ENCODE data around the gene ATPAF1. TPM values are rescaled to one million over a fixed set of nuclear protein-coding genes. Genes with fewer than 3 reads are reported as not detected.
A peak's percentile ranks its signal among the peaks of the same experiment; 100 is the strongest.
"Not testable (repeated sequence)": the region's sequence is repeated elsewhere in the genome, so short reads cannot be mapped to it uniquely, and the experiment has no call there.

ATPAF1 gene, protein sequence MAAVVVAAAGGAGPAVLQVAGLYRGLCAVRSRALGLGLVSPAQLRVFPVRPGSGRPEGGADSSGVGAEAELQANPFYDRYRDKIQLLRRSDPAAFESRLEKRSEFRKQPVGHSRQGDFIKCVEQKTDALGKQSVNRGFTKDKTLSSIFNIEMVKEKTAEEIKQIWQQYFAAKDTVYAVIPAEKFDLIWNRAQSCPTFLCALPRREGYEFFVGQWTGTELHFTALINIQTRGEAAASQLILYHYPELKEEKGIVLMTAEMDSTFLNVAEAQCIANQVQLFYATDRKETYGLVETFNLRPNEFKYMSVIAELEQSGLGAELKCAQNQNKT
- total RNA-seq, result 10 to 100 TPM; 39.9 to 77.6 (median 50.8) TPM

DNA sequence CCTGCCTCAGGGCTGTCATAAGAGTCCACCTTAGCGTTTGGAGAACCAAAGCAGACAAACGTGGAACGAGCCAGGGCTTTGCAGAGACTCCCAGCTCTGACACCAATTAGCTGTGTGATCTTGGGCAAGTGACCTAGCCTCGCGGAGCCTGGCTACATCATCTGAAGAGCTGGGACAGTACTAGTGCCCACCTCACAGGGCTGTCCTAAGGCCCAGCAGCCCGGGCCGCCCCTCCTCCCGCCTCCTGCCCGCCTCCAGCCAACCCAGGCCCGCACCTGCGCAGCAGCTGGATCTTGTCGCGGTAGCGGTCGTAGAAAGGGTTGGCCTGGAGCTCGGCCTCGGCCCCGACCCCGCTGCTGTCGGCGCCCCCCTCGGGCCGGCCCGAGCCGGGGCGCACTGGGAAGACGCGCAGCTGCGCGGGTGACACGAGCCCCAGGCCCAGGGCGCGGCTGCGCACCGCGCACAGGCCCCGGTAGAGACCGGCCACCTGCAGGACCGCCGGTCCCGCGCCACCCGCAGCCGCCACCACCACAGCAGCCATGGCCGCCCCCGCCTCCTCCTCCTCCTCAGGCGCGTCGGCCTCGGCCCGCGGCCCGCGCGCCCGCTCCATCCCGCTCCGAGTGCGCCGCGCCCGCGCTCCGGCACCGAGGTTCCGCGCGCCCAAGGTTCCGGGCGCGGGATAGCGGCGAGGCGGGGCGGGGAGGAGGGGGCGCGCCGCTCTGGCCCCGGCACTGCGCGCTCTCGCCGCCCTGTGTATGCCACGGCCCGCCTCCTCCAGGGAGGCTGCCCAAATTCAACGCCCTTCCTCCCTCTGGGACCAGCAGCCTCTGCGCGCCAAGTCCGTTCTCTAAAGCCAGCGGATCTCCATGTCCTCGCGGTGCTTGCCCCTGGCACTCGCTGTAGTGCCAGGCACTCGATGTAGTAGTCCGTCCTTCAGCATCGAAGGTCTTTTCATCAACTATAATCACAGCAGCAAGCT, at the start of gene ATPAF1:
ATPAF1 (minus strand) TSS at position 583 of the 979 bp plus-strand sequence; CDS start at position 541, 42 bp downstream.
- ATAC-seq (replicated peaks in 6 of 8), result peak; percentile 86 to 93 (median 91)
- H3K4me3 ChIP-seq, result peak within 1 kb of the TSS; percentile 75 to 99 (median 92)
- in situ Hi-C loops (cut with MboI; ENCODE audit: low pct_unique_long_range_greater_than_20kb in 2 of 9, low sequenced_read_pairs in 9 of 9, unreplicated experiment in 9 of 9), result no loop called here
- WGBS, 10 experiments, result 0 to 57% (median 3%) methylated on average over 2 to 12 of the region's 96 CpGs; no CpG with 5 or more reads in 2 of the 10 experiments
- H3K4me1 ChIP-seq (replicated peaks in 1 of 2), result peaks cover 9 to 10% of the 10 kb centered on the region in 2 donors
- peak within 1 kb of the TSS; percentile 33 to 78 for H3K27ac ChIP-seq

DNA sequence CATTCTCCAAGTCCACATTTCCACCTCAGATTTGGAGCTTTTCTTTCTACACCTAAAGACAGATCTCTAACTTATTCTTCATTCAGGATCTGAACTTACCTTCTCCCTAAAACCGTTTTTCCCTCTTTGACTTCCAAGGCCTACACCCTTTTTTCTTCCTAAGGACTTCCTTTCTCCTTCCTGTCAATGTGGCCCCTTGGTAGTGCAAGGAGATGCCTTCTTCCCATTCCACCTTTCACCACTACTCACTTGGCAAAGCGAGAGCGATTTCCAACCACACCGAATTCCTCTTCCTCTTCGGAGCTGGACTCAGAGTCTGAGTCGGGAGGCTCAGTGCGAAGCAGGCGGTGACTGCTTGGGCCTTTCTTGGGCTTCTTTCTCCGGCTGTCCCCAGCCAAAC, 49.5 kb upstream of the ATPAF1 start:
- no peak for ATAC-seq (replicated peaks in 6 of 8)
- H3K4me1 ChIP-seq (replicated peaks in 1 of 2), result peaks cover 18 to 22% of the 10 kb centered on the region in 2 donors
- WGBS, 10 experiments, result 0 to 77% (median 67%) methylated on average over 1 to 9 of the region's 9 CpGs
- in situ Hi-C loops (cut with MboI; ENCODE audit: low pct_unique_long_range_greater_than_20kb in 2 of 9, low sequenced_read_pairs in 9 of 9, unreplicated experiment in 9 of 9), result loop anchor here in 2 of 9 experiments (25.0 kb wide), 1 partner anchor 280 kb away; no protein-coding TSS in a partner anchor
- H3K27ac ChIP-seq, result no peak overlapping the region
- peak overlapping the region; percentile 69 to 100 (median 82) for H3K4me3 ChIP-seq

DNA sequence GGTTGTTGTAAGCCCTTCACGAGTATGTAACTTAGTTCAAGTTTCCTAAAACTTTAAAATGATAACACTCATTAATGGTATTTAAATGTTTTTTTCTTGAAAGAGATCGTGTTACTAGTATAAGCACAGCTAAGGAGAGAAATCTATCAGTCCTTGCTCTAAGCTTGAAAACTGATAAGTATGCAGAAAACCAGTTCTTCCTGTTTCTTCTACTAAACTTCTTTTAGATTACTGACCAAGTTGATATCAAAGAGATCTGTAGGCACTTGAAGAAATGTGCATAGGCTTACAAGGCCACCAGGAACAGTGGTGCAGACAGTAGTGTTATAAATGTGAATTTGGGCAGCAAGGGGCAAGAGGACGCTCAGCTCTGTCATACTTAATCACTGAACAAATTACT, 46.8 kb upstream of the ATPAF1 start:
- Histone ChIP-seq H3K4me3 (no peak overlapping the region), H3K27ac (no peak overlapping the region), H3K4me1 (replicated peaks in 1 of 2) (peaks cover 18 to 22% of the 10 kb centered on the region in 2 donors)
- ATAC-seq (replicated peaks in 6 of 8), result no peak
- in situ Hi-C loops (cut with MboI; ENCODE audit: low pct_unique_long_range_greater_than_20kb in 2 of 9, low sequenced_read_pairs in 9 of 9, unreplicated experiment in 9 of 9), result loop anchor here in 2 of 9 experiments (25.0 kb wide), 1 partner anchor 278 kb away; no protein-coding TSS in a partner anchor
- WGBS, 10 experiments, result 49 to 100% (median 92%) methylated on average over 2 to 3 of the region's 3 CpGs

DNA sequence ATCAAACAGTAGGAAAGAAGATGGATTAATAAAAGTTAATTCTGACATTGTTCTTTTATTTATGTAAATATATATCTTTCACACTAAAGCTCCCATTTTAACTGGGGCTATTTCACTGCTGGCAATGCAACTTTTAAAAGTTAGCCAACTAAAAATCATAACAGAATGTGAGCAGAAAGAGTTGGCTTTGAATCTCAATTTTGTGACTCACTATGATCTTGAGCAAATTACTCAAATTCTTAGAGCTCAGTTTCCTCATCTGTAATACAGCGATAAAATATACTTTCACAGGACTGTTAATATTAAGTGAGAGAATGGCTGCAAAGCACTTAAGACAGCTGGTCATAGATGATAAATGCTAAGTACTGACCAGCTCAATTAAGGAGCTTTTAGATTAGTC, 40.0 kb upstream of the ATPAF1 start:
- H3K4me3 ChIP-seq, result no peak overlapping the region
- no peaks in the 10 kb centered on the region for H3K4me1 ChIP-seq (replicated peaks in 1 of 2)
- no peak for ATAC-seq (replicated peaks in 6 of 8)
- in situ Hi-C loops (cut with MboI; ENCODE audit: low pct_unique_long_range_greater_than_20kb in 2 of 9, low sequenced_read_pairs in 9 of 9, unreplicated experiment in 9 of 9), result loop anchor here in 2 of 9 experiments (25.0 kb wide), 1 partner anchor 271 kb away; no protein-coding TSS in a partner anchor
- no peak overlapping the region for H3K27ac ChIP-seq
- 80 to 100% (median 100%) methylated on average over 1 of the region's 1 CpG; no CpG with 5 or more reads in 1 of the 10 experiments for WGBS, 10 experiments

DNA sequence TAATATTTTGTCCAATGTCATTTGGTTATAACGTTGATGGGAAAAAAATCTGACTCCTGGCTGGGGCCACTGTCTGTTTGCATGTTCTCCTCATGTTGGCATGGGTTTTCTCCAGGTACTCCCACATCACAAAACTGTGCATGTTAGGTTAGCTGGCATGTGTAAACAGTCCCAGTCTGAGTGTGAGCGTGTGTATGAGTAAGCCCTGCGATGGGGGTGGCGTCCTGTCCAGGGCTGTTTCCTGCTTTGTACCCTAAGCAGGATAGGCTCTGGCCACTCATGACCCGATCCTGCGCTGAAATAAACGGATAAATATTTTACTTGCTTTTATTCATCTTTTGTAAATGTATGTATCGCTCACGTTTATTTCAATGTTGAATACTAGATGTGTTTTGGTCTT, 37.2 kb upstream of the ATPAF1 start:
- no peaks in the 10 kb centered on the region for H3K4me1 ChIP-seq (replicated peaks in 1 of 2)
- no peak overlapping the region for H3K4me3 ChIP-seq
- no peak overlapping the region for H3K27ac ChIP-seq
- WGBS, 10 experiments, result 80 to 98% (median 93%) methylated on average over 2 to 9 of the region's 9 CpGs; no CpG with 5 or more reads in 2 of the 10 experiments
- ATAC-seq (replicated peaks in 6 of 8), result no peak
- in situ Hi-C loops (cut with MboI; ENCODE audit: low pct_unique_long_range_greater_than_20kb in 2 of 9, low sequenced_read_pairs in 9 of 9, unreplicated experiment in 9 of 9), result loop anchor here in 2 of 9 experiments (25.0 kb wide), 1 partner anchor 268 kb away; no protein-coding TSS in a partner anchor

DNA sequence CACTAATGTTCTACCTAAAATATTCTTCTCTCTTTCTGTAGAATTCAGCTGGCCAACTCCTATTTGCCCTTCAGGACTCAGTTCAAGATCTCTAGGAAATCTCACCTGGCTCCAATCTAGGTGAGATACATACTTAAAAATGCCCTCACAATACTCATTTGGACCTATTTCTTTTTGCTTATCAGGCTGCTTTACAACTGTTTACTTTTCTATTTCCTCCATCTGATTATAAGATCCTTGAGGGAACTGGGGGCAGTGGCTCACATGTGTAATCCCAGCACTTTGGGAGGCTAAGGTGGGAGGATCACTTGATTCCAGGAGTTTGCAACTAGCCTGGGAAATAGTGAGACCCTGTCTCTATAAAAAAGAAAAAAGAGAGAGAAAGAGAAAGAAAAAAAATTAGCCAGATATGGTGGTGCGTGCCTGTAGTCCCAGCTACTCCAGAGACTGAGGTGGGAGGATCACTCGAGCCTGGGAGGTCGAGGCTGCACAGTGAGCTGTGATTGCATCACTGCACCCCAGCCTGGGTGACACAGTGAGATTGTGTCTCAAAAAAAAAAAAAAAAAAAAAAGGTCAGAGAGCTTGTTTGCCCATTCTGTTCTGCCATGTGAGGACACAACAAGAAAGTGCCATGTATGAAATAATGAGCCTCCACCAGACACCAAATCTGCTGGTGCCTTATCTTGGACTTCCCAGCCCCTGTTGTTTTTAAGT, 35.9 kb upstream of the ATPAF1 start:
- no peaks in the 10 kb centered on the region for H3K4me1 ChIP-seq (replicated peaks in 1 of 2)
- in situ Hi-C loops (cut with MboI; ENCODE audit: low pct_unique_long_range_greater_than_20kb in 2 of 9, low sequenced_read_pairs in 9 of 9, unreplicated experiment in 9 of 9), result loop anchor here in 2 of 9 experiments (25.0 kb wide), 1 partner anchor 267 kb away; no protein-coding TSS in a partner anchor
- ATAC-seq (replicated peaks in 6 of 8), result no peak
- H3K4me3 ChIP-seq, result no peak overlapping the region
- no peak overlapping the region for H3K27ac ChIP-seq
- 70 to 100% (median 92%) methylated on average over 2 to 3 of the region's 3 CpGs; no CpG with 5 or more reads in 3 of the 10 experiments for WGBS, 10 experiments

DNA sequence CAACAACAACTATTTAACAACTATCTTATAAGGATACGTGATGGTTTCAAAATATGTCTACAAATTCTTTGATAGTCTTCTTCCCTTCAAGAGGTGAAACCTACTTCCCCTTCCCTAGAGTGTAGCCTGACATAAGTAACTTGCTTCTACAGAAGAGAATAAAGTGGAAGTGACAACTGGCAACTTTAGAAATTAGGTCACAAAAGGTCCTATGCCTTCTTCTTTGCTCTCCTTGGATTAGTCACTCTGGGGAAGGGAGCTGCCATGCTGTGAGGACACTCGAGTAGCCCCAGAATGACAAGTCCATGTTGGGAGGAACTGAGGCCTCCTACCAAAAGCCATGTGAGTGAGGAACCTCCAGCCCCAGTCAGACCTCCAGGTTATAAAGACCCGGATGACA, 31.5 kb upstream of the ATPAF1 start:
- no peak overlapping the region for H3K4me3 ChIP-seq
- in situ Hi-C loops (cut with MboI; ENCODE audit: low pct_unique_long_range_greater_than_20kb in 2 of 9, low sequenced_read_pairs in 9 of 9, unreplicated experiment in 9 of 9), result loop anchor here in 2 of 9 experiments (25.0 kb wide), 1 partner anchor 262 kb away; no protein-coding TSS in a partner anchor
- 38 to 100% (median 89%) methylated on average over 1 to 3 of the region's 3 CpGs for WGBS, 10 experiments
- H3K27ac ChIP-seq, result no peak overlapping the region
- H3K4me1 ChIP-seq (replicated peaks in 1 of 2), result no peaks in the 10 kb centered on the region
- no peak for ATAC-seq (replicated peaks in 6 of 8)

DNA sequence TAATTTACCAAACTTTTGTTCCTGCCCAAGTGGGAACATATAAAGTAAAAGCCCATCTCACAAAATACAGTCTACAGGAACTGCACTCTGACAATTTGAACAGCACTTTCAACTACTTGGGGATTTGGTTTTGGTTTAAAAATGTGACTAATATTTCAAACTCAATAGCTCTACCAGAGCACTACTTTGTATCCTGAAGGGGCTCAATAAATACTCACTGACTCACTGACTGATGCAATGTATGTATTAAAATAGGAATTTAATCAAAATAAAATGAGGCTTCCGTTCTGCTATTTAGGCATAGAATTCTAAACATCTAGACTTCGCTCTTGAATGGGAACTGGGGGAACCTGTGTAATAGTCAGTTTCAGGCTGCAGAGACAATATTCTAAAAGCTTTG, 28.9 kb upstream of the ATPAF1 start:
- ATAC-seq (replicated peaks in 6 of 8), result no peak
- WGBS, 10 experiments, result 83 to 100% (median 98%) methylated on average over 1 to 2 of the region's 2 CpGs; no CpG with 5 or more reads in 4 of the 10 experiments
- Histone ChIP-seq H3K4me3 (no peak overlapping the region), H3K27ac (no peak overlapping the region), H3K4me1 (replicated peaks in 1 of 2) (peaks cover 6 to 11% of the 10 kb centered on the region in 2 donors)
- in situ Hi-C loops (cut with MboI; ENCODE audit: low pct_unique_long_range_greater_than_20kb in 2 of 9, low sequenced_read_pairs in 9 of 9, unreplicated experiment in 9 of 9), result no loop called here

DNA sequence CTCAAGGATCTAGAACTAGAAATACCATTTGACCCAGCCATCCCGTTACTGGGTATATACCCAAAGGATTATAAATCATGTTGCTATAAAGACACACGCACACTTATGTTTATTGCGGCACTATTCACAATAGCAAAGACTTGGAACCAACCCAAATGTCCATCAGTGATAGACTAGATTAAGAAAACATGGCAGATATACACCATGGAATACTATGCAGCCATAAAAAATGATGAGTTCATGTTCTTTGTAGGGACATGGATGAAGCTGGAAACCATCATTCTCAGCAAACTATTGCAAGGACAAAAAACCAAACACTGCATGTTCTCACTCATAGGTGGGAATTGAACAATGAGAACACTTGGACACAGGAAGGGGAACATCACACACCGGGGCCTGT, 26.5 kb upstream of the ATPAF1 start:
- in situ Hi-C loops (cut with MboI; ENCODE audit: low pct_unique_long_range_greater_than_20kb in 2 of 9, low sequenced_read_pairs in 9 of 9, unreplicated experiment in 9 of 9); ATAC-seq (replicated peaks in 6 of 8); H3K27ac ChIP-seq; H3K4me3 ChIP-seq: not testable (repeated sequence)
- no CpG with 5 or more reads among the region's 4 CpGs for WGBS, 10 experiments
- H3K4me1 ChIP-seq (replicated peaks in 1 of 2), result peaks cover 17 to 21% of the 10 kb centered on the region in 2 donors

DNA sequence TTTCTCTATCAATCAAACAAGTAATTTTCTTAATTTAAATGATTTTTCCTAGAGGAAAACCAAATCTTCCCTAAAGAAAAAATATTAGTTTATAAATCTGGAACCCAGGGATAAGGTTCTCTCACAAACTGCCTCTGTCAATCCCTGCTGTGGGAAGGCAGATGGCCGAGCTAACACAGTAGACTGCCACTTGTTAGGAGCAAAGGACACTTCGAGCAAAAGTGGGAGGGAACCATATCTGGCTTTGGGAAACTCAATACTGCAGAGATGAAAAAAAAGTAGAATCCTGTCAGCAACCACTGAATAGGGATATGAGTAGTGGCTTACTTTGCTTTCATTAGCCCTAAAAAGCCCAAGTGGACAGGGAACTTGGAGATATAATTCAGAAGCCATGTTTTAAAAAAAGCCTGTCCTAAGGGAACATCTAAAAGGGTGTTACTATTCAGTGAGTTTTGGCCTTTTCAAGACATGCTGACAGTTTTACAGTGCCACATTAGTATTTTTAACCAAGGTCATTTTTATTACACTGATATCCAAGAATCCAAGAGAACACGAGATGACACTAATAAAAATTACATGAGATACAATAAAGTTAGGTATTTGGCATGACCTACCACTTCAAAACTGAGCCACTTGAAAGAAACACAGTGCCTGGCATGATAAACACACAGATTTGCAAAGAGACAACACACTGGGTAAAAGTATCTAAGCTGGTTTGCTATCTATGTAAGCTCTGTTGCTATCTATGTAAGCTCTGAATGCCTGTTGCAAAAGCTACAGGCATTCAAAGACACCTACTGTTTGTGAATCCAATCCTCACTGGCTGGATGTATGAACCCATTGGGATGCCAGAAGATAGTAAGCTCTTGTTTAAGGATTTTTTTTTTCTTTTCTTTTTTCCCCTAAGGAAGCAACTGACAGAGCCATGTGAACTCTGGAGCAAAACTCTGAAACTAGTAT, 24.9 kb upstream of the ATPAF1 start:
- in situ Hi-C loops (cut with MboI; ENCODE audit: low pct_unique_long_range_greater_than_20kb in 2 of 9, low sequenced_read_pairs in 9 of 9, unreplicated experiment in 9 of 9), result no loop called here
- H3K4me1 ChIP-seq (replicated peaks in 1 of 2), result peaks cover 17 to 21% of the 10 kb centered on the region in 2 donors
- H3K4me3 ChIP-seq, result no peak overlapping the region
- no peak for ATAC-seq (replicated peaks in 6 of 8)
- WGBS, 10 experiments, result 17 to 80% (median 55%) methylated on average over 1 to 3 of the region's 3 CpGs
- H3K27ac ChIP-seq, result no peak overlapping the region

DNA sequence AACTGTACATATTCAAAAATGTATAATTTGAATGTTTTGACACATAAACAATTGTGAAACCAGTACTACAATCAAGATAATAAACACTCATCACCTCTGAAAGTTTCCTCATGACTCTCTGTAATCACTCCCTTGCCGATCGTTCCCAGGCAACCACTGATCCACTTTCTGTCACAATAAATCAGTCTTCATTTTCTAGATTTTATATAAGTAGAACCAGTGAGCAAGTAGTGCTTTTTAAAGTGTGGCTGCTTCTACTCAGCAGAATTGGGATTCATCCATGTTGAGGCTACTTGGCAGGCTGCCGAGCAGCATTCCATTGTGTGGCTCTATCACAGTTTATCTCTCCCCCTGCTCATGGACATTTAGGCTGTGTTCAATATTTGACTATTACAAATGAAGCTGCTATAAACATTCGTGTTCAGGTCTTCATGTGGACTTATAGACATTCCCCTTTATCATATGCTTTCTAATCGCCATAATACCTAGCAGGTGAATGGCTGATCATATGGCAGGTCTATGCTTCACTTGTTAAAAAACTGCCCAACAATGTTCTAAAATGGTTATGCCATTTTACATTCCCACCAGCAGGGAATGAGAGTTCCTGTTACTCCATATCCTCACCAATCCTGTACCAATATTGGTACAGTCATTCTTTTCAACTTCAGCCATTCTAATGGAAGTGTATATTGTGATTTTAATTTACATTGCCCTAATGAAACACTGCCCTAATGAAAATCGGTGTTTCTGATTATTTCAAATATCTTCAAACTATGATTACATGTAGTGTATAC, 24.0 kb upstream of the ATPAF1 start:
- WGBS, 10 experiments, result 66 to 97% (median 85%) methylated on average over 1 to 6 of the region's 6 CpGs; no CpG with 5 or more reads in 1 of the 10 experiments
- Histone ChIP-seq H3K4me3 (no peak overlapping the region), H3K27ac (no peak overlapping the region), H3K4me1 (replicated peaks in 1 of 2) (peaks cover 17 to 21% of the 10 kb centered on the region in 2 donors)
- in situ Hi-C loops (cut with MboI; ENCODE audit: low pct_unique_long_range_greater_than_20kb in 2 of 9, low sequenced_read_pairs in 9 of 9, unreplicated experiment in 9 of 9), result no loop called here
- ATAC-seq (replicated peaks in 6 of 8), result peak in 1 of 8 experiments; percentile 33

All from motor neuron (in vitro differentiated cells).